GM13977 (cell line): ENCODE data around the gene CDX1.

Experiments used
- DNase-seq: peaks from one replicate; pipeline ENCODE4 v3.0.0; 2012; ENCODE audit warnings: low spot score
- CTCF ChIP-seq: IDR thresholded peaks from 2 replicates; pipeline ENCODE4 v1.5.1; 2012; ENCODE audit warnings: mild to moderate bottlenecking, control low read depth; ENCODE audit not compliant: insufficient read depth; ENCODE audit errors: extremely low read depth, missing control alignments
- in situ Hi-C: fragments of 300-500 bp; cut with MboI; formaldehyde crosslinking; loops from one replicate; pipeline ENCODE4 v1.12.0; 2022; ENCODE audit warnings: low sequenced_read_pairs, low pct_unique_long_range_greater_than_20kb, mixed read lengths, inconsistent platforms; ENCODE audit not compliant: unreplicated experiment

Gene CDX1

GRCh38 chr5:150146235-150146634 lies 20.3 kb upstream of the CDX1 start:
- DNase-seq = no peak
- in situ Hi-C loops = no loop called here
- TF ChIP-seq CTCF = no peak

- TF ChIP-seq CTCF = no peak
- in situ Hi-C loops = no loop called here
- DNase-seq = no peak
These were observed 19.5 kb upstream of the CDX1 start for GRCh38 chr5:150146862-150147601.

GRCh38 chr5:150147670-150148069 lies 18.9 kb upstream of the CDX1 start:
- no peak for TF ChIP-seq CTCF
- in situ Hi-C loops = no loop called here
- no peak for DNase-seq

GRCh38 chr5:150148117-150148927 lies 18.3 kb upstream of the CDX1 start:
- TF ChIP-seq CTCF = no peak
- no peak for DNase-seq
- in situ Hi-C loops = no loop called here

DNA sequence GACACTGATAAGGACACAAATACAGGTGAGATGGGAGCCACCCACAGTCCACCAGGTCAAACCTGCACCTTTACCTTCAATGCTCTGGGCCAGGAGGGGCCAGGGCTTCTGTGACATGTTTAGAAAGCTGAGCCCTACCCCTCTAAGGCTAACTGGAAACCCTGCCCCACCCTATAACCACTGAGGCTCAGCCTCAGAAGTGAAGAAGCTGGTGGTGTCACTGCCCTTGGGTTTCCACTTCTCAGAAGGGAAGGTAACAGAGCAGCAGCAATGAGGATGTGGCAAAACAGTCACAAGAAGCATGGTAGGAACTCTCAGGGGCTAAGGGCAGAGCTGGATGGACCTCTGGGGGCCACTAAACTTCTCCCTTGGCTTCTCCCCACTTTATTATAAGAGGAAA lies 17.0 kb upstream of the CDX1 start:
- no peak for DNase-seq
- in situ Hi-C loops = no loop called here
- no peak for TF ChIP-seq CTCF

DNA sequence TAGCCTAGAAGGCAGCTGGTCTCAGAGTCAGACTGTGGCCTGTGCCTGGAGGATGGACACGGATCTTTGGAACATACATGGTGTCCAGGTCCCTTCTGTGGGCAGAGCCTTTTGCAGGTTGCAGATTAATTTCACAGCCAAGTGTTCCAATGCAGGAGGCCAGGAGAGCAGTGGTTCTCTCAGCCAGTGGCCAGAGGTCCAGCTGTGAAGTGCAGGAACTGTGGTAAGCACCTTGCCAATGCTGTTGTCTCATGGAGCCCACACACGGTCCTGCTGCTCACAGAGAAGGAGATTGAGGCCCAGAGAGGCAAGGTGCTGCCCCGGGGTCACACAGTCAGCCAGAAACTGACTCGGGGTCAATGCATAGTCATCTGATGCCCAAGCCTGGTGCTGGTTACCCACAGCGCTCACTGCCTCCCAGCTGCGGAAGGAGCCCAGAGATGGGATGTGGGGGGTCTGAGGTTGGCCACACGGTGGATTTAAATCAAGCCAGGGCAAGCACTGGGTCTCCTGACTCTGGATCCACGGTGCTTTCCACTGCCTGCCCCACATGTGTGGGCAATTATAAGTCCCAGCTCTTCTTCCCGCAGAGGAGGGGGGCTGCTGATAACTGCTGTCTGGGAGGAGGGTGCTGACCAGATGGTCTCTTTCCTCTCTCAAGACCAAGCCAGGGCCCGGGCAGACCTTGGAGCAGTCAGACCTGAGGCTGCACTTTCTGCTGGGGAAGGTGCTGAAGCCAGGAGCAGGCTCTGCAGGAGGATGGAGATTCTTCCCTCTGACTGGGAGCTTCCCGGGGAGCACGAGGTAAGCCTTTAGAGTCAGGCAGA lies 13.7 kb upstream of the CDX1 start:
- DNase-seq = no peak
- in situ Hi-C loops = no loop called here
- no peak for TF ChIP-seq CTCF
